ENCODE data around the gene PCDHGB7. TPM values are rescaled to one million over a fixed set of nuclear protein-coding genes. Genes with fewer than 3 reads are reported as not detected.
"Not testable (repeated sequence)": the region's sequence is repeated elsewhere in the genome, so short reads cannot be mapped to it uniquely, and the experiment has no call there.

Gene PCDHGB7
- total RNA-seq, 4 donors from 2014 or later = 7.0 to 10.1 (median 9.1) TPM

GRCh38 chr5:141413540-141414069 is 3.9 kb upstream of the PCDHGB7 start:
- DNase-seq = no peak

GRCh38 chr5:141414548-141415274 is 2.8 kb upstream of the PCDHGB7 start:
- intact Hi-C loops (cut with DNase I; ENCODE audit: low total_unique reads) = loop anchor here (10.0 kb wide), 1 partner anchor 150 kb away; no protein-coding TSS in a partner anchor
- H3K4me3 ChIP-seq, DNase-seq: not testable (repeated sequence)

More at GRCh38 chr5:141413540-141414069, 3.9 kb upstream of the PCDHGB7 start:
- H3K36me3 ChIP-seq = no peaks in the 10 kb centered on the region
- no peaks in the 10 kb centered on the region for H3K4me1 ChIP-seq
- H3K27ac ChIP-seq = peak overlapping the region in 1 of 4 donors; percentile 2
- in situ Hi-C loops (cut with MboI; ENCODE audit: low pct_ligation_motif_present in 1 of 4, low pct_unique_long_range_greater_than_20kb in 1 of 4, low sequenced_read_pairs in 3 of 4) = loop anchor here in 1 of 4 donors (10.0 kb wide), 1 partner anchor 141 kb away; no protein-coding TSS in a partner anchor
- TF ChIP-seq, protein P1, sequence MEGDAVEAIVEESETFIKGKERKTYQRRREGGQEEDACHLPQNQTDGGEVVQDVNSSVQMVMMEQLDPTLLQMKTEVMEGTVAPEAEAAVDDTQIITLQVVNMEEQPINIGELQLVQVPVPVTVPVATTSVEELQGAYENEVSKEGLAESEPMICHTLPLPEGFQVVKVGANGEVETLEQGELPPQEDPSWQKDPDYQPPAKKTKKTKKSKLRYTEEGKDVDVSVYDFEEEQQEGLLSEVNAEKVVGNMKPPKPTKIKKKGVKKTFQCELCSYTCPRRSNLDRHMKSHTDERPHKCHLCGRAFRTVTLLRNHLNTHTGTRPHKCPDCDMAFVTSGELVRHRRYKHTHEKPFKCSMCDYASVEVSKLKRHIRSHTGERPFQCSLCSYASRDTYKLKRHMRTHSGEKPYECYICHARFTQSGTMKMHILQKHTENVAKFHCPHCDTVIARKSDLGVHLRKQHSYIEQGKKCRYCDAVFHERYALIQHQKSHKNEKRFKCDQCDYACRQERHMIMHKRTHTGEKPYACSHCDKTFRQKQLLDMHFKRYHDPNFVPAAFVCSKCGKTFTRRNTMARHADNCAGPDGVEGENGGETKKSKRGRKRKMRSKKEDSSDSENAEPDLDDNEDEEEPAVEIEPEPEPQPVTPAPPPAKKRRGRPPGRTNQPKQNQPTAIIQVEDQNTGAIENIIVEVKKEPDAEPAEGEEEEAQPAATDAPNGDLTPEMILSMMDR (IDR thresholded peaks at IDR 0.05) = no peak
- TF ChIP-seq POLR2AphosphoS5 (IDR thresholded peaks at IDR 0.05) (no peak), POLR2A (IDR thresholded peaks at IDR 0.05) (no peak), EP300 (IDR thresholded peaks at IDR 0.05; ENCODE audit: low read depth) (no peak)
- peaks cover 8% of the 10 kb centered on the region for H3K27me3 ChIP-seq
- peaks cover 55 to 94% of the 10 kb centered on the region in 2 donors for H3K9me3 ChIP-seq
- WGBS, 2 donors (ENCODE audit: low coverage in 1 of 2) = 37 to 46% methylated on average over 2 to 25 of the region's 25 CpGs
- intact Hi-C loops (cut with DNase I; ENCODE audit: low total_unique reads) = loop anchor here (10.0 kb wide), 1 partner anchor 151 kb away; no protein-coding TSS in a partner anchor
- H3K4me3 ChIP-seq = peak overlapping the region in 3 of 4 donors; percentile 16 to 44 (median 18)

GRCh38 chr5:141415275-141415618 is 2.2 kb upstream of the PCDHGB7 start:
- H3K27ac ChIP-seq, H3K4me1 ChIP-seq, DNase-seq, H3K27me3 ChIP-seq, H3K36me3 ChIP-seq, H3K4me3 ChIP-seq: not testable (repeated sequence)
- peaks cover 55 to 94% of the 10 kb centered on the region in 2 donors for H3K9me3 ChIP-seq
- intact Hi-C loops (cut with DNase I; ENCODE audit: low total_unique reads) = loop anchor here (10.0 kb wide), 1 partner anchor 150 kb away; no protein-coding TSS in a partner anchor
- in situ Hi-C loops (cut with MboI; ENCODE audit: low pct_ligation_motif_present in 1 of 4, low pct_unique_long_range_greater_than_20kb in 1 of 4, low sequenced_read_pairs in 3 of 4) = loop anchor here in 1 of 4 donors (10.0 kb wide), 1 partner anchor 140 kb away; no protein-coding TSS in a partner anchor
- WGBS, 2 donors (ENCODE audit: low coverage in 1 of 2) = 58 to 69% methylated on average over 3 to 24 of the region's 24 CpGs

More at GRCh38 chr5:141414548-141415274, 2.8 kb upstream of the PCDHGB7 start:
- not testable (repeated sequence) for H3K4me1 ChIP-seq, H3K36me3 ChIP-seq, H3K27me3 ChIP-seq, H3K27ac ChIP-seq
- whole genome bisulfite sequencing, 2 donors (ENCODE audit: low coverage in 1 of 2) = 56% methylated on average over 34 of the region's 46 CpGs; no CpG with 5 or more reads in 1 of the 2 donors
- H3K9me3 ChIP-seq = peaks cover 55 to 94% of the 10 kb centered on the region in 2 donors
- in situ Hi-C loops (cut with MboI; ENCODE audit: low pct_ligation_motif_present in 1 of 4, low pct_unique_long_range_greater_than_20kb in 1 of 4, low sequenced_read_pairs in 3 of 4) = loop anchor here in 1 of 4 donors (10.0 kb wide), 1 partner anchor 140 kb away; no protein-coding TSS in a partner anchor

DNA sequence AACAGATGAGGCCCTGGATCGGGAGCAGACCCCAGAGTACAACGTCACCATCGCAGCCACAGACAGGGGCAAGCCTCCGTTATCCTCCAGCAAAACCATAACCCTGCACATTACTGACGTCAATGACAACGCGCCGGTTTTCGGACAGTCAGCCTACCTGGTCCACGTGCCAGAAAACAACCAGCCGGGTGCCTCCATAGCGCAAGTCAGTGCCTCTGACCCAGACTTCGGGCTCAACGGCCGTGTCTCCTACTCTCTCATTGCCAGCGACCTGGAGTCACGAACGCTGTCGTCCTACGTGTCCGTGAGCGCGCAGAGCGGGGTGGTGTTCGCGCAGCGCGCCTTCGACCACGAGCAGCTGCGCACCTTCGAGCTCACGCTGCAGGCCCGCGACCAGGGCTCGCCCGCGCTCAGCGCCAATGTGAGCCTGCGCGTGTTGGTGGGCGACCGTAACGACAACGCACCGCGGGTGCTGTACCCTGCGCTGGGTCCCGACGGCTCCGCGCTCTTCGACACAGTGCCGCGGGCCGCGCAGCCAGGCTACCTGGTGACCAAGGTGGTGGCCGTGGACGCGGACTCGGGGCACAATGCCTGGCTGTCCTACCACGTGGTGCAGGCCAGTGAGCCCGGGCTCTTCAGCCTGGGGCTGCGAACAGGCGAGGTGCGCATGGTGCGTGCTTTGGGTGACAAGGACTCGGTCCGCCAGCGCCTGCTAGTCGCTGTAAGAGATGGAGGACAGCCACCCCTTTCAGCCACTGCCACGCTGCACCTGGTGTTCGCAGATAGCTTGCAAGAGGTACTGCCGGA is 1.8 kb downstream of the PCDHGB7 start:
- peaks cover 64 to 97% of the 10 kb centered on the region in 2 donors for H3K9me3 ChIP-seq
- DNase-seq = no peak
- intact Hi-C loops (cut with DNase I; ENCODE audit: low total_unique reads) (loop anchor here (10.0 kb wide), 1 partner anchor 146 kb away; no protein-coding TSS in a partner anchor), in situ Hi-C loops (cut with MboI; ENCODE audit: low pct_ligation_motif_present in 1 of 4, low pct_unique_long_range_greater_than_20kb in 1 of 4, low sequenced_read_pairs in 3 of 4) (loop anchor here in 1 of 4 donors (10.0 kb wide), 1 partner anchor 136 kb away; no protein-coding TSS in a partner anchor)
- no peaks in the 10 kb centered on the region for H3K4me1 ChIP-seq
- no peak overlapping the region for H3K4me3 ChIP-seq
- 72% methylated on average over 47 of the region's 74 CpGs; no CpG with 5 or more reads in 1 of the 2 donors for WGBS, 2 donors (ENCODE audit: low coverage in 1 of 2)
- TF ChIP-seq, protein P1 (IDR thresholded peaks at IDR 0.05) = no peak
- TF ChIP-seq EP300 (IDR thresholded peaks at IDR 0.05; ENCODE audit: low read depth) = no peak
- no peak for TF ChIP-seq POLR2A (IDR thresholded peaks at IDR 0.05)
- no peak for TF ChIP-seq POLR2AphosphoS5 (IDR thresholded peaks at IDR 0.05)
- H3K27ac ChIP-seq = no peak overlapping the region
- no peaks in the 10 kb centered on the region for H3K36me3 ChIP-seq
- peaks cover 4% of the 10 kb centered on the region for H3K27me3 ChIP-seq

Data from transverse colon (tissue), 4 donors.